OCI-LY7 (cell line): ENCODE measurements around the gene NHLH2. TPM values are rescaled to one million over a fixed set of nuclear protein-coding genes. Genes with fewer than 3 reads are reported as not detected.

Experiments
- BruUV-seq: library from RNA; stranded (reverse); fragments of 400-500 nt; replicated peaks from 2 replicates; lab custom pipeline; 2021; lab: Mats Ljungman, UMichigan
- CTCF ChIA-PET: fragments of 300-600 bp; sonication (Branson Sonifier 250); formaldehyde crosslinking; loops from one replicate; lab custom pipeline; 2022; ENCODE audit warnings: antibody characterized with exemption; ENCODE audit not compliant: unreplicated experiment; lab: Charles Lee
- POLR2A ChIA-PET: fragments of 300-600 bp; sonication (Branson Sonifier 250); formaldehyde crosslinking; loops from one replicate; lab custom pipeline; 2022; ENCODE audit warnings: antibody characterized with exemption; lab: Charles Lee
- DNase-seq: peaks from one replicate; pipeline ENCODE4 v3.0.0-alpha.2; 2015; ENCODE audit warnings: low spot score
- H2AFZ ChIP-seq: fragments of 200-600 bp; sonication (generic), shearing (Covaris generic); 2 replicates; pipeline ENCODE4 v1.6.1; 2014; ENCODE audit warnings: mild to moderate bottlenecking, antibody characterized with exemption, low read length, moderate library complexity
- H3K27ac ChIP-seq: fragments of 200-600 bp; sonication (generic); 2 replicates; pipeline ENCODE4 v1.5.1; 2014; ENCODE audit warnings: mixed run types, low read depth, mild to moderate bottlenecking, moderate library complexity, low read length, inconsistent platforms; ENCODE audit not compliant: poor library complexity, severe bottlenecking
- H3K36me3 ChIP-seq: fragments of 200-600 bp; sonication (generic); 2 replicates; pipeline ENCODE4 v1.6.1; 2014; ENCODE audit warnings: mild to moderate bottlenecking, antibody characterized with exemption, low read length, moderate library complexity, mixed read lengths; ENCODE audit not compliant: insufficient read depth
- H3K4me1 ChIP-seq: fragments of 200-600 bp; sonication (generic); 2 replicates; pipeline ENCODE4 v1.5.1; 2014; ENCODE audit warnings: mild to moderate bottlenecking, low read length; ENCODE audit not compliant: insufficient read depth, poor library complexity, severe bottlenecking
- H3K4me2 ChIP-seq: fragments of 200-600 bp; sonication (generic); 2 replicates; pipeline ENCODE4 v1.6.1; 2014; ENCODE audit warnings: mild to moderate bottlenecking, low read length
- H3K4me3 ChIP-seq: fragments of 200-600 bp; sonication (generic); 2 replicates; pipeline ENCODE4 v1.5.1; 2014; ENCODE audit warnings: mild to moderate bottlenecking, low read depth, low read length; ENCODE audit not compliant: poor library complexity, severe bottlenecking
- H3K79me2 ChIP-seq: fragments of 200-600 bp; sonication (generic); 2 replicates; pipeline ENCODE4 v1.6.1; 2016; ENCODE audit warnings: low read depth, mild to moderate bottlenecking, low read length, moderate library complexity, mixed read lengths; ENCODE audit not compliant: insufficient read depth
- H3K9me2 ChIP-seq: fragments of 200-600 bp; sonication (generic); 2 replicates; pipeline ENCODE4 v1.6.1; 2016; ENCODE audit warnings: mild to moderate bottlenecking, low read length, mixed read lengths; ENCODE audit not compliant: insufficient read depth
- H3K9me3 ChIP-seq: fragments of 200-600 bp; sonication (generic); 2 replicates; pipeline ENCODE4 v1.6.1; 2014; ENCODE audit warnings: mild to moderate bottlenecking, mixed run types, low read length, mixed read lengths
- H4K20me1 ChIP-seq: fragments of 200-600 bp; sonication (generic); 2 replicates; pipeline ENCODE4 v1.6.1; 2014; ENCODE audit warnings: mild to moderate bottlenecking, antibody characterized with exemption, low read length, moderate library complexity, mixed read lengths; ENCODE audit not compliant: insufficient read depth
- CTCF ChIP-seq: fragments of 200-600 bp; sonication (generic); conservative IDR thresholded peaks from 2 replicates; pipeline ENCODE4 v1.5.1; 2014; ENCODE audit warnings: mild to moderate bottlenecking, antibody characterized with exemption, low read length, moderate library complexity, mixed read lengths
- EZH2phosphoT487 ChIP-seq: fragments of 200-600 bp; sonication (generic); IDR thresholded peaks from 2 replicates; pipeline ENCODE4 v1.6.1; 2018; ENCODE audit warnings: low read depth, borderline replicate concordance, mild to moderate bottlenecking, mixed run types, antibody characterized with exemption, low read length, moderate library complexity, mixed read lengths
- intact Hi-C: fragments of 100-400 bp; cut with micrococcal nuclease; formaldehyde crosslinking; loops from one replicate; pipeline ENCODE4 v1.10.0; 2022; ENCODE audit not compliant: unreplicated experiment
- total RNA-seq, 2 experiments: library from RNA; depleted of rRNA in 1 of 2; stranded (reverse); fragments of >200 nt in 1 of 2; shearing (Covaris generic) in 1 of 2; gene quantifications; 2 replicates each; pipeline ENCODE4 v1.2.3, GENCODE V29; 2014 to 2022

The NHLH2 gene
- total RNA-seq, 2 experiments from 2014 or later = not detected

- ChIA-PET CTCF (interaction anchor here (0.5 kb wide), 1 partner anchor 291 kb away, joined by 3 read pairs; no protein-coding TSS in a partner anchor), POLR2A (no interaction called here)
- Histone ChIP-seq H3K4me1 (no peaks in the 10 kb centered on the region), H3K9me3 (no peaks in the 10 kb centered on the region), H3K4me3 (no peak overlapping the region), H3K79me2 (no peaks in the 10 kb centered on the region), H3K36me3 (no peaks in the 10 kb centered on the region), H2AFZ (no peak overlapping the region), H4K20me1 (no peaks in the 10 kb centered on the region), H3K9me2 (no peaks in the 10 kb centered on the region), H3K4me2 (no peak overlapping the region), H3K27ac (no peak overlapping the region)
- intact Hi-C loops = no loop called here
- DNase-seq = no peak
- TF ChIP-seq EZH2phosphoT487 (no peak), CTCF (no peak)
- BruUV-seq = no TSS peak
Observed at GRCh38 chr1:115811140-115811828, 29.6 kb downstream of the NHLH2 start.

GRCh38 chr1:115810609-115811008, 30.3 kb downstream of the NHLH2 start:
- no peak for DNase-seq
- no TSS peak for BruUV-seq
- ChIA-PET CTCF (interaction anchor here (0.5 kb wide), 1 partner anchor 291 kb away, joined by 3 read pairs; no protein-coding TSS in a partner anchor), POLR2A (interaction anchor here (0.6 kb wide), 1 partner anchor 80 kb away, joined by 3 read pairs; no protein-coding TSS in a partner anchor)
- no peak overlapping the region for H2AFZ ChIP-seq
- no peaks in the 10 kb centered on the region for H3K9me2 ChIP-seq
- no peaks in the 10 kb centered on the region for H3K79me2 ChIP-seq
- H4K20me1 ChIP-seq = no peaks in the 10 kb centered on the region
- H3K36me3 ChIP-seq = no peaks in the 10 kb centered on the region
- no peak overlapping the region for H3K4me3 ChIP-seq
- H3K4me1 ChIP-seq = no peaks in the 10 kb centered on the region
- TF ChIP-seq EZH2phosphoT487 (no peak), CTCF (no peak)
- no peaks in the 10 kb centered on the region for H3K9me3 ChIP-seq
- intact Hi-C loops = no loop called here
- no peak overlapping the region for H3K4me2 ChIP-seq
- H3K27ac ChIP-seq = no peak overlapping the region

GRCh38 chr1:115809847-115810246, 31.1 kb downstream of the NHLH2 start:
- H2AFZ ChIP-seq = no peak overlapping the region
- no peaks in the 10 kb centered on the region for H3K4me1 ChIP-seq
- H3K36me3 ChIP-seq = no peaks in the 10 kb centered on the region
- H3K9me2 ChIP-seq = no peaks in the 10 kb centered on the region
- intact Hi-C loops = no loop called here
- TF ChIP-seq CTCF = no peak
- no peak for TF ChIP-seq EZH2phosphoT487
- H3K4me2 ChIP-seq = no peak overlapping the region
- no peaks in the 10 kb centered on the region for H4K20me1 ChIP-seq
- ChIA-PET CTCF (no interaction called here), POLR2A (interaction anchor here (0.6 kb wide), 1 partner anchor 81 kb away, joined by 3 read pairs; no protein-coding TSS in a partner anchor)
- H3K4me3 ChIP-seq = no peak overlapping the region
- no peak for DNase-seq
- no peak overlapping the region for H3K27ac ChIP-seq
- no peaks in the 10 kb centered on the region for H3K79me2 ChIP-seq
- no TSS peak for BruUV-seq
- no peaks in the 10 kb centered on the region for H3K9me3 ChIP-seq
